GM18498 (cell line): ENCODE results near the gene AMY2B.
"Not testable (repeated sequence)": the region's sequence is repeated elsewhere in the genome, so short reads cannot be mapped to it uniquely, and the experiment has no call there.

Source experiments
- ATAC-seq: cut with Tn5 transposase; IDR thresholded peaks from one replicate; pipeline ENCODE4 v1.9.1; 2021; ENCODE audit warnings: mild to moderate bottlenecking, moderate library complexity; ENCODE audit not compliant: unreplicated experiment

AMY2B gene

GRCh38 chr1:103616994-103617477, 45.6 kb downstream of the AMY2B start, which contains the start of gene AMY2A:
Gene AMY2A, plus strand, starts transcription at chr1:103617427. Its CDS starts 14 bp downstream, at chr1:103617441.
- ATAC-seq, result not testable (repeated sequence)

GRCh38 chr1:103627436-103627835, 56.0 kb downstream of the AMY2B start:
- ATAC-seq, result not testable (repeated sequence)
